ENCODE results near the gene CENPVL2.
"Not testable (repeated sequence)": the region's sequence is repeated elsewhere in the genome, so short reads cannot be mapped to it uniquely, and the experiment has no call there.

CENPVL2 gene

GRCh38 chrX:51682720-51683062, at the start of gene CENPVL2:
TSS of gene CENPVL2 (minus strand) at chrX:51682831. CDS start at chrX:51682831, 0 bp downstream.
- not testable (repeated sequence) for DNase-seq (ENCODE audit: low read depth in 2 of 2)

DNA sequence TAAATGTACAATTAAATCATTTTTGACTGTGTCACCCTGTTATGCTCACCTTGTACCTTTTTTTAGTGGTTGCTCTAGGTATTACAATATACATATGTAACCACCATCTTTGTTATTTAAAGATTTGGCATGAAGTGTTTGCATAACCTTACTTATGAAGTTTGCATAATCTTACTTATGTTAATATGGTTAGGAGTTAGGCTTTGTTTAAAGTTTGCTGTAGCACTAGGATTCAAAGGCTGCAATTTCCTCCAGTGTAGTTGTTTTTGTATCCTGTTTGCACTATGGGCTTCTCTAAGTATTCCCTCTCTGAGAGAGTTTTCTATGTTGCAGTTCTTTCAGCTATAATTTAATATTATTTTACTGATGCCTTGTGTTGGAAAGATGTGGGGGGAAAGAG, 45.6 kb upstream of the CENPVL2 start:
- no peak for DNase-seq (ENCODE audit: low read depth in 2 of 2)

GRCh38 chrX:51712943-51713647, 30.5 kb upstream of the CENPVL2 start:
- DNase-seq (ENCODE audit: low read depth in 2 of 2): not testable (repeated sequence)

GRCh38 chrX:51710277-51711164, 27.9 kb upstream of the CENPVL2 start, which contains the start of gene CENPVL1:
TSS of gene CENPVL1 (plus strand) at chrX:51710512. CDS start at chrX:51710512, 0 bp downstream.
- not testable (repeated sequence) for DNase-seq (ENCODE audit: low read depth in 2 of 2)

DNA sequence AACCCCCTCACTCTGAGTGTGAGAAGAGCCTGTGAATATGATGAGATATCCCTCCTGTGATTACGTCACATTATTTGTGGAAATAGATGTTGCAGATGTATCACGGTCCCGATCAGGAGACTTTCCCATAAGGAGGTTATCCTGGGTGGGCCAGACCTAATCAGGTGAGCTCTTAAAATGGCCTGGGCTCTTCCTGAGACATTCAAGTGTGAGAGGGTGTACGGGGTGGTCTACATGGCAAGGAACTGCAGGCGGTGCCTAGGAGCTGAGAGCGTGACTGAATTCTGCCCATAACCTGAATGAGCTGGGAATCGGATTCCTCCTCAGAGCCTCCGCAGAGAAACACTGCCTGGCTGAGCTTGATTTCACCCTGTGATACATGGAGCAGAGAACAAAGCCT, 14.8 kb upstream of the CENPVL2 start:
- DNase-seq (ENCODE audit: low read depth in 2 of 2): no peak

DNA sequence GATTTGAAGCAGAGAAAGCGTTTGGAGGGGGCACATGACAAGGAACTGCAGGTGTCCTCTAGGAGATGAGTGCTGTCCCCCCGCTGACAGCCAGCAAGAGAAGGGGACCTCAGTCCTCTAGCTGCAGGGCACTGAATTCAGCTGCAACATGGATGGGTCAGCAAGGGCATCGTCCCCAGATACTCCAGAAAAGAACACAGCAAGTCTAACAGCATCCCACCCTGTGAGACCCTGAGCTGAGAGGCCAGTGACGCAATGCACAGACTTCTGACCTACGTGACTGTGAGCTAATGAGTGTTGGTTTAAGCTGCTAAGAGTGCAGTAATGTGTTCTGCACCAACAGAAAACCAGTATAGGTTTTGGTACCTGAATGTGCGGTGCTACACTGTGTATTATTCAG, 11.6 kb upstream of the CENPVL2 start:
- no peak for DNase-seq (ENCODE audit: low read depth in 2 of 2)

- DNase-seq (ENCODE audit: low read depth in 2 of 2): not testable (repeated sequence)
These were observed 567 bp downstream of the CENPVL2 start for GRCh38 chrX:51681808-51682719.

GRCh38 chrX:51679689-51680433, 2.8 kb downstream of the CENPVL2 start:
- DNase-seq (ENCODE audit: low read depth in 2 of 2): not testable (repeated sequence)

DNA sequence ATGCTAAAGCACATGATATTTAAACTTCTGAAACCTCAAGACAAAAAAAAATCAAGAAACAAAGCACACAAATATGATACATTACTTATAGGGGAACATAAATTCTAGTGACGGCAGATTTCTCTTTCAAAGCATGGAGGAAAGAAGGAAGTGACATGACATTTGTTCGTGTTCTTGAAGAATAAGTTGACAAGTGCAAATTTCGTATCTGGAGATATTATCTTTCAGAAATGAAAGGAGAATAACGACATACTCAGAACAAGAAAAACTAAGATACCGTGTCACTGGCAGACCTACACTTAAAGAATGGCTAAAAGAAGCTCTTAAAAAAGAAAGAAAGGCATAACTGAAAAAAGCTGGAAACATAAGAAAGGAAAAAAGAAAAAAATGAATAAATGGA, 16.6 kb downstream of the CENPVL2 start:
- DNase-seq (ENCODE audit: low read depth in 2 of 2): no peak

DNA sequence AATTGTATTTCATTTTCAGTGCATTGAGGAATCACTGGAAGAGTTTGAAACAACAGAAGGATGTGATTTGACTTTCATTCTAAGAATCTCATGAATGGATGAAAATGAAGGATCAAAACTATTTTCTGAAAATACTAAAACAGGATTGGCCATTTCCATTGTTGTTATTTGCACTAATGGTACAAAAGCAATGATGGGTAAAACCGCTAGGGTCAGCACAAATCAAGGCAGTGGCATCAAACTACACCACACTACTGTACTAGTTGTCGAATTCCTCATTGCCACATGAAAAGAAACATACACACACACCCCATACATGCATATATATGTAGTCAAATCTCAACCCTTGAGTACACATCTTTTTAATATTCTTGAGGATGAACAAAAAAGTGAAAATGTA, 39.3 kb downstream of the CENPVL2 start:
- no peak for DNase-seq (ENCODE audit: low read depth in 2 of 2)

DNA sequence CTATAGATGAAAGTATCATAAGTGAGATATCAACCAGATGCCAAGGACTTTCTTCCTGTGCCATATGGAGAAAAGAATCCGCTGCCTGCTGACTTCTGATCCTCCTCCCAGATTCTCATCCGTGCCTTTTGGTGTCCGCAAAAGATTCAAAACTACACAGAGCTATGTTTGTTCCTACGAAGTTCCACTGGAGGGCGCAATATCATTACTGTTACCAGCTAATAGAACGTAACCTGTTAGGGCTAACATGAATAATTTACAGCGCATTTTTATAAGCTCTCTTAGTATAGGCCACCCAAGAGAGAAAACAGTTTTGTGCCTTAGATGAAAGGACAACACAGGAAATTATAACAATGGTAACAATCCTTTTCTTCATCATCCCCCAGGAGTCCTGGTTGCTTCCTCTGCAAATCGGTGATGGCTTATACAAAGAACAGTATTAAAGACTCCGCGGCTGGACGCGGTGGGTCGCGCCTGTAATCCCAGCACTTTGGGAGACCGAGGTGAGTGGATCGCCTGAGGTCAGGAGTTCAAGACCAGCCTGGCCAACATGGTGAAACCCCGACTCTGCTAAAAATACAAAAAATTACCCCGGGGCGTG, 41.1 kb downstream of the CENPVL2 start:
- DNase-seq (ENCODE audit: low read depth in 2 of 2): no peak

DNA sequence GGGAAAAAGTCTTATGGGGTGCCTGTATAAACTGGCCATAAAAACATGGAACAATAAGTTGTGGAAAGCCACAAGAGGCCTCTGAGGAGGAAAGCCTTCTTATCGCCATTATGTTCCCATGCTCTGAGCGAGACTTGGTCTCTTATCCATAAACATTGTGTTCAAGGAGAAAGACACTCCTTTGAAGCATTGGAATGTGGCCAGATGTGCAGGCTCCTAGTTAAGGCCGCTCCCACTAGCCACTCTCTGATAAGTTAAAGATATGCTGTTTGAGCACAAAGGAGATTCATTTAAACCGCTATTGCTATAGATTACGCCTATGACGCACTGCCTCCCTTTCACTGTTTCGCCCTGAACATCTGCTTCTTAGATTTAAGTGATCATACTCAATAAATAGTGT, 46.1 kb downstream of the CENPVL2 start:
- DNase-seq (ENCODE audit: low read depth in 2 of 2): not testable (repeated sequence)

Data from stimulated activated CD4-positive, alpha-beta T cell treated with anti-CD3 and anti-CD28 coated beads, Interleukin-1b, Interleukin-23, amount 100 ng/mL, for 4 hours (primary cell).